HUDEP-2 (cell line): ENCODE results near the gene SLC10A4.
"Not testable (repeated sequence)": the region's sequence is repeated elsewhere in the genome, so short reads cannot be mapped to it uniquely, and the experiment has no call there.

Experiments used
- DNase-seq, 76 experiments: peaks; one replicate each; lab custom pipeline; 2025; ENCODE audit not compliant: unreplicated experiment in 76 of 76; lab: John Stamatoyannopoulos, UW

Gene SLC10A4

DNA sequence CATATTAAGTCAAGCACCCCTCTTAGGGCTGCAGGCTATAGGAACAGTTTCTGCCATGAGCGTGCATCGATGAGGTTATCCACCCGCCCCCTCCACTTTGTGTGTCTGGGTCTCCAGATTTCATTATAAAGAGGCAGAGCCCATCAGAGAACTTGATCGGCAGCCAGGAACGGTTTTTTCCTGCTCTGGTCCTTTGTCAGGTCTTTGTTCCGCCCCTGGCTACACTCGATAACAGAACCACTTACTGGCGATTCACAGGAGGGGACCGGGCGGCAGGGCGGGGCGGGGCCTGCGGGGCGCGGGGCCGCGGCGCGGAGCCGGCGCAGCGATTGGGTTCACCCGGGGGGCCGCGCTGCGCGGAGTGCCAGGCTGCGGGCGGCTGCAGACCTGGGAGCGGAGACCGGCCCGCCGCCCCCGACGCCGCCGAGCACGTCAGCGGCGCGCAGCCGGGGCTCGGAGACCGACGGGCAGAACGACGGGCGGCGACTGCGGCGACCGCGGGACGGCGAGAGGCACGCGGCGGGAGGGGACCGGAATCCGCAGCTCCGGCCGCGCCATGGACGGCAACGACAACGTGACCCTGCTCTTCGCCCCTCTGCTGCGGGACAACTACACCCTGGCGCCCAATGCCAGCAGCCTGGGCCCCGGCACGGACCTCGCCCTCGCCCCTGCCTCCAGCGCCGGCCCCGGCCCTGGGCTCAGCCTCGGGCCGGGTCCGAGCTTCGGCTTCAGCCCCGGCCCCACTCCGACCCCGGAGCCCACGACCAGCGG lies at the start of gene SLC10A4:
Gene SLC10A4 (plus strand): TSS at position 338 of the 771 bp plus-strand sequence. CDS start 219 bp downstream, at position 557.
- peak; percentile 9 to 87 (median 71) for DNase-seq

DNA sequence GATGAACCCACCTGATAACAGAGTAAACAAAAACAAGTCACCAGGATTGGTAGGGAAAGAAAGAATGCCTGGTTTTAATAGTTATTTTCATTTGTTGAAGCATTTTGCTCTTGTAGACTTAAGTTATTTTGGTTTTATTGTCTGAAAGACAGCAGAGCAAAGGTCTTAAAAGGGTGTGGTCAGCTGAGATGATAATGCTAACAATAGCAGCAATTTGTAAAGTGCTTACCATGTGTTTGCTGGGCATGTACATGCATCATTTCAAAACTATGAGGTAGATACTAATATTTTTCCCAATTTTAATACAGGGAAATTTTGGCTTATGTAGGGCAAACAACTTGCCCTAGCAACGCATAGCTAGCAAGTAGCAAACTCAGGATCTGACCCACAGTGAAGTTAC lies 46.8 kb upstream of the SLC10A4 start:
- no peak for DNase-seq

DNA sequence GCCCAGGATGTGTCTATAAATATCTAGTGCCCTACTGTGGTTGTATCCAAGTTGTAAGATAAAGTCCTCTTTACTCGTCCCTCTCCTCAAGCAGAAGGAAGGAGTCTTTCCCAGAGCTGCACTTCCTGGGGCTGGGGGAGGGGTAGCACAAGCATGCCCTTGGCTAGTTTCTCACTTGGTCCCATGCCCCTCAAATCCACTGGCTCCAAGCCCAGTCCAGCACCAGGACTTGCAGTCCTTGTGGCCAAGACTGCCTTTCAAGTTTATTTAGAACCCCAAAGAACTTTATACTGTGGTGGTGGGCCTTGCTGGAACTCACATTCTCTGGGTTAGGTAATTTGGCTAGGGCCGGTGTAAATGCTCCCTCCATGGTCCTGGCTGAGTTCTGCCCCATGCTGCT lies 43.2 kb upstream of the SLC10A4 start:
- no peak for DNase-seq

DNA sequence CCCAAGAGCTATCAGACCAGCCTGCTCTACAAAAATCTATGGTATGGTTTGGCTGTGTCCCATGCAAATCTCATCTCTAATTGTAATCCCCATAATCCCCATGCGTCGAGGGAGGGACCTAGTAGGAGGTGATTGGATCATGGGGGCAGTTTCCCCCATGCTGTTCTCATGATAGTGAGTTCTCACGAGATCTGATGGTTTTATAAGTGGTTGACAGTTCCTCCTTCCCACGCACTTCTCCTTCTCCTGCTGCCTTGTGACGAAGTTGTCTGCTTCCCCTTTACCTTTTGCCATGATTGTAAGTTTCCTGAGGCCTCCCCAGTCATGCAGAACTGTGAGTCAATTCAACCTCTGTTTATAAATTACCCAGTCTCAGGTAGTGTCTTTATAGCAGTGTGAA lies 42.2 kb upstream of the SLC10A4 start:
- DNase-seq = peak in 1 of 76 experiments; percentile 14

GRCh38 chr4:48445704-48446103 lies 37.4 kb upstream of the SLC10A4 start:
- peak in 2 of 76 experiments; percentile 4 to 9 for DNase-seq

DNA sequence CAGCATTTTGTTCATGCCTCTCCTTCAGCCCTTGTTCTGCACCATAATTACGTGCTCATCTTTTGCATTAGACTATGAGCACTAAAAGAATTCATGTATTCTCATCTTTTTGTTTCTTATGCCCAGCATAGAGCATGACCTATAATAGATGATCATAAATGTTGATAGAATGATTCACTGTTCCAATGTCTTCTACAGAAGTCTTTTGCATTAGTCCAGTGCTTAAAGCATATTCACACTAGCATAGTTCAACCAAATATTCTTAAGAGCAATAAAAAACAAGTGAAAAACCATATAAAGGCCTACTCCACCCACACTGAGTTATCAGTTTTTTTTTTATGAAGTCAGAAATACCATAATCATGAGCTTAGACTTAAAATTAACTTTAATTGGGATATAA lies 36.5 kb upstream of the SLC10A4 start:
- DNase-seq = no peak

DNA sequence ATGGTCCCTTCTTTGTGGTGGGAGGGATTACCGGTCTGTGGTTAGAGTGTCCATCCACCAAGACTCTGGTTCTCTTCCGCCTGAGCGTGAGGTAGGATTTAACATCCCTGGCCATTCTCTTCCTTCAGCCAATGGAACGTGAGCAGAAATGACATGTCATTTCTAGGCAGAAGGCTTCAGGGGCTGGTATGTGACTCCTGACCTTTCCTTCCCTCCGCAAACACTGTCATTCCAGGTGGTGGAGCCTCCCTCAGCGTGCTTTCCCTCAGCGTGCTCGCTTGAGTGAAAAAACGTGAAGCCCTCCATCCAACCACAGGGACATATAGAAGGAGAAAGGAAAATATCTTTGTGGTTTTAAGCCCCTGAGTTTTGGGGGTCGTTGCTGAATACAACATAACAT lies 34.0 kb upstream of the SLC10A4 start:
- DNase-seq = no peak

DNA sequence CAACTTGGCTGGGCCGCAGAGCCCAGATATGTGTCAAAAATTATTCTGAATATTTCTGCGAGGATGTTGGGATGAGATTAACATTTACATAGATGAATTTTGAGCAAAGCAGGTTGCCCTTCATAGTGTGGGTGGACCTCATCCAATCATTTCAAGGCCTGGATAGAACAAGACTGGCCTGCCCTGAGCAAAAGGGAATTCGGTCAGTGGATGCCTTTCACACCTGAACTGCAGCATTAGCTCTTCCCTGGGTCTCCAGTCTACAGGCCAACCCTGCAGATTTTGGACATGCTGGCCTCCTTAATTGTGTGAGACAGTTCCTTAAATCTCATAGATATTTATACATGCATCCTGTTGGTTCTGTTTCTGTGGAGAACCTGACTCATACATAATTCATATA lies 32.4 kb upstream of the SLC10A4 start:
- peak in 1 of 76 experiments; percentile 2 for DNase-seq

- DNase-seq = not testable (repeated sequence)
Measured at GRCh38 chr4:48451656-48452055, 31.5 kb upstream of the SLC10A4 start.

DNA sequence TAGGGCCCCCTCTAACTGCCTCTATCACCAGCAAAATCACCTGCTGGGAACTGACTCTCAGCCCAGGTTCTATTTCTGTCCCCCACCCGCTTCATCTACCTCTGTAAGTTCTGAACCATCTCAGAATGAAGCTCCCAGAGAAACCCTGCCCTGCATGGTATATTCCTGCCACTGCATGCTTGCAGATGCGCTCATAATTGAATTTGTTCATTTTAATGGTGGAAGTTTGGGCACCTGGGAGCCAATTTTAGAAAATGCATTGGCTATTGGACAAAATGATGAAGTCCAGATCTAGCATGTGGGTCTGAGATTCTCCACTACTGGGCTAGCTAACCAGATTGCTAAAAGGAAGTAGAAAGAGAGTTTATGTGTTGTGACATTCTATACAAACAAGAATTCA lies 28.6 kb upstream of the SLC10A4 start:
- no peak for DNase-seq

DNA sequence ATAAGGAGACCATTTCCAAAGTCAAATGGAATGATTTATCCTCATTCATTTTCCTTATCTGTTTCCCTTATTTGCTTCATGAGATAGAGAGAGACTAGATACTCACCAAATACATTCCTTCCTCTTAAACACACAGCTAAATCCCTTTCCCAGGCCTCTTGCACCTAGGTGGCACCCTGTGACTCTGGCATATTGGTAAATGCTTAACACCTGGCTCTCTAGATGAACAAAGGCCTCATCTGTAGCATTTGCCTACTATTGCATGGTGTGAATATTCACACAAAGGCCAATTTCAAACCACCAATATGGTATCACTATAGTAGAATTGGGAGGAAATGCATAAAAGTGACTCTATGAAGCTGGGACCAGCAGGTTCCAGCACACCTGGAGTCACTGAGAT lies 22.1 kb upstream of the SLC10A4 start:
- no peak for DNase-seq

- DNase-seq = no peak
Measured at GRCh38 chr4:48462363-48462762, 20.8 kb upstream of the SLC10A4 start.

- no peak for DNase-seq
Measured at GRCh38 chr4:48467442-48467841, 15.7 kb upstream of the SLC10A4 start.

DNA sequence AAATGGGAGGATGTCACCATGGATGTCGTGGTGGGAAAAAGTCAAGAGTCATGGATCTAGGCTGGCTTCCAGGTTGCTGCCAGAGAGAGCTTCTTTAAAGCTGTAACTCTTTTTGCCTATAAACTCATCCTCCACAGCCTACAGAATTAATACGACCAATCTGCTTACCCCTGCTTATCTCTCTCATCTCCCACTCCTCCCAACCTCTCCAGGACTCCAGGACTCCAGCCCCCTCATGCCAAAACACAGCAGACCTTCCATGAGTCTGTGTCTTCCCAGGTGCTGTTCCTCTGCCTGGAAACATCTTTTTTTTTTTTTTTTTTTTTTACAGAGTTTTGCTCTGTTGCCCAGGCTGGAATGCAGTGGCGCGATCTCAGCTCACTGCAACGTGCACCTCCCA lies 15.3 kb upstream of the SLC10A4 start:
- DNase-seq = no peak

DNA sequence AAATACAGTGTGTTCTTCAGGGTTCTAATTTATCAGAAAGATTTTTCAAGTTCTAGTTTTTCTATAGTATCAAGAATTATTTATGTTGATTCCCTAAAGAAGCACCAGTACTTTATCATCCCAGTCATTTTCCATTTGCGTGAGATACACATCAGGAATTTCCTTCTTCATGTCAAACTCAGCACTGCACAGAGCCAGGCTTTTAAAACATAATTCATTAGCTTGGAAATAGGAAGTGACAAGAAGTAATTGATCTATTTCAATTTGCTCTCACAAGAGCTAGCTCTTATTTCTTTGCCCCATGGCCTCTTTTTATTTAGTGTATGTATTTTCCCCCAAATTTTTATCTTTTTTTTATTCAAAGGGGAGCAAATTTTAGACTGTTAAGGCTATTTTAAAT lies 13.0 kb upstream of the SLC10A4 start:
- DNase-seq = no peak

DNA sequence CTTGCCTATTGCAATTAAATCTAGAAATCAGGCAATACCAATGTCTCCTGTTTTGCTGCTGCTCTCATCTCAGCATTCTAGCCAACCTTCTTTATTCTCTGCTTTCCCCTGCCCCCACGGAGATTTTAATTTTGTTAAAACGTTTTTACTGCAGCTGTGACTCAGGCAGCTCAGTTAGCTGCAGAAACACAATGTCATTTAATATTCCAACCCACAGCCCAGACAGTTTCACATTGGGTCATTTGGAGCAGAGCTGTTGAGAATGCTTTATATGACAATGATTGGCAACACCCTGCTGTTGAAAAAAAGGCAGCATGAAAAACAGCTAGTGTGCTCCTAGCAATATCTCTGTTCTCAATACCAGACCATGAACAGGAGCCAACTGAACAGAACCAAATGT lies 12.6 kb upstream of the SLC10A4 start:
- DNase-seq = no peak

DNA sequence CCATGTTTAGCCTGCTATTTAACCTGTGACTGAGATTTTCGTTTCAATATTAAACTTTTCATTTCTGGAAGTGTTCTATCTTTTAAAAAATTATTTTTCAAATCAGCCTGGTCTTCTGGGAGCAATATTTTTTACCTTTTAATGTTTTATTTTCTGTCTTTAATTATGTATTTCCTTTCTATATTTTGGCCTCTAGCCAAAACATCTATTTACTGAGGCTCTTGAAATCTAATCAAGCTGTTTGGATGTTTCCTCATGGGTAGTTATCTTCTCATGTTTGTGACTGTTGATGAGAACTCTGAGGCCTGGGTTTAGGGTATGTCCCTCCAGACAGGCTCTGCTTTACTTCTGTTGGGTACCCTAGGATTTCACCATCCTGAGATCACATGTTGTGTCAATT lies 10.3 kb upstream of the SLC10A4 start:
- no peak for DNase-seq

DNA sequence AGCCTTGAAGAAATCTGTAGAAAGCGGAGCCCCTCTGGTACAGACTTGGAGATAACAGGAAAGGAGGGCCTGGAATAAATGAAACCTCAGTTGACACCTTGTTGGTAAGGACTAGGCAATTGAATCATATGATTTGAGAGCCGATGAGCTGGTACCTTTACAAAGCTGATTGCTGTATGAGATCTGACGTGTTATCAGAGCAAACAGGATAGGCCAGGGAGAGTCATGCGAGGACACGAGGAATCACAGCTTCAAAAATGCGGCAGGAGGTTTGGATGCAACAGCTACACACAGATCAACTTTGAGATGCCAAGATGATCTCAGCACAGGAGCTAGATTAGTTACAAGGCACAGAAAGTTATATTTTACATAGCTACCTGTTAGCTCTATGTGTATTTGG lies 7.4 kb upstream of the SLC10A4 start:
- peak in 1 of 76 experiments; percentile 2 for DNase-seq

DNA sequence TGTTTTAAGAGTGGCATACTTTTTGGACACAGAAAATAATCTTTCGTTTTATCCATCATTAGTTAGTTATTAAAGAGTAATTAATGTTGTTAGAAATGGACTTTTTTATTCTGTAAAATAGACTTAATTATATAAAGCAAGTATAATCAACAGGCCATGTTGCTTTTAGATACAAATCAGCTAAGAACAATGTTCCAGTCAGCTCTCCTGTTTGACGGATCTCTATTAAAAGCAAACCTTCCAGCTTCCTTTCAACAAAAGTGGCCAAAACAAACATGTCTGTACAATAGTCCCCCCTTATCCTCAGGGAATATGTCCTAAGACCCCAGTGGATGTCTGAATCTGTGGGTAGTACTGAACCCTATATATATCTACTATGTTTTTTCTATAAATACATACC lies 4.9 kb upstream of the SLC10A4 start:
- no peak for DNase-seq

DNA sequence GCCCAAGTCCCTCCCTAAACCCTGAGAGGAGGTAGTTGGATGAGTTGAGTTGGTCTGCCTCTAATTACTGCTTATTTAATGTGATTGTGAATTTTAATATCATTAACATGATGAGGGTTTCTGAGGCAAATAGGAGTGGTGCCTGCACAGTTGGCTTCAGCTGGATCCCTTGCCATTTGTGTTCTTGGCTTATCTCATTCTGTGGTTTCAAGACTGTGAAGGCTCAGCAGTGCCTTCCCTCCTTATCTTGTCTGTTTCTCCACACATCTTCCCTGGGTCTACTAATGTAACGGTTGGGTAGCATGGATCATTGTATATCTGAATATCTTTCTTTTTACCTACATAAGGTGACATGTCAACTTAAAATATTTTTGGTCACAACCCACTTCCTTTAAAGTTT lies 1.6 kb upstream of the SLC10A4 start:
- DNase-seq = peak in 56 of 76 experiments; percentile 0 to 72 (median 29)

DNA sequence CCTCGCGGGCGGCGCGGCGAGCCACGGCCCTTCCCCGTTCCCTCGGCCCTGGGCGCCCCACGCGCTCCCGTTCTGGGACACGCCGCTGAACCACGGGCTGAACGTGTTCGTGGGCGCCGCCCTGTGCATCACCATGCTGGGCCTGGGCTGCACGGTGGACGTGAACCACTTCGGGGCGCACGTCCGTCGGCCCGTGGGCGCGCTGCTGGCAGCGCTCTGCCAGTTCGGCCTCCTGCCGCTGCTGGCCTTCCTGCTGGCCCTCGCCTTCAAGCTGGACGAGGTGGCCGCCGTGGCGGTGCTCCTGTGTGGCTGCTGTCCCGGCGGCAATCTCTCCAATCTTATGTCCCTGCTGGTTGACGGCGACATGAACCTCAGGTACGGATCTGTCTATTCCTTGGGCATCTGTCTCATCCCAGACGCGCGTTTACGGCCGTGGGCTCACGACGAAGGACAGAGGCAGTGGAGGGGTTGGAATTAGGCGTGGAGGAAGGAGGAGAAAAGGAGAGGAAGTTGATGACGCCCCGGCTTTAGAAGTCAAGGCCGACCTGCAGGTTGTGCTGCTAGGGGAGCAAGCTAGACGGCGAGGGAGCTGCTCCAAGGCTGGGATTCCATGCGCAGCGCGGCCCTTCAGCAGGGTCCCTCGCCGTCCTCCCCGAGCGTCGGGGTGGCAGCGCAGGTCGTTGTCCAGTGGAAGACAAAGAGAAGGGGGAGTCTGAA lies 792 bp downstream of the SLC10A4 start:
- peak in 30 of 76 experiments; percentile 1 to 49 (median 18) for DNase-seq
